Upper lobe of left lung (tissue), 4 donors: Measurements from ENCODE around the gene TRAP1.

Source experiments
- CTCF ChIP-seq, 6 experiments: fragments of 450-650 bp in 4 of 6; fragments of 200-600 bp in 2 of 6; sonication (generic) in 2 of 6; IDR thresholded peaks; one replicate each; pipeline ENCODE4 v1.5.1; 2016 to 2019; ENCODE audit warnings: antibody characterized with exemption in 6 of 6
- POLR2A ChIP-seq, 4 donors: fragments of 450-650 bp; IDR thresholded peaks; one replicate each; pipeline ENCODE4 v1.5.1; 2016 to 2017; ENCODE audit warnings: antibody characterized with exemption in 4 of 4, mild to moderate bottlenecking in 2 of 4

GRCh38 chr16:3740186-3740585 is 22.9 kb upstream of the TRAP1 start:
- TF ChIP-seq CTCF (IDR thresholded peaks at IDR 0.05) (no peak), POLR2A (IDR thresholded peaks at IDR 0.05) (no peak)
